HG03108 (cell line): ENCODE measurements around the gene CASTOR2.
"Not testable (repeated sequence)": the region's sequence is repeated elsewhere in the genome, so short reads cannot be mapped to it uniquely, and the experiment has no call there.

Source experiments
- ATAC-seq: cut with Tn5 transposase; IDR thresholded peaks from one replicate; pipeline ENCODE4 v1.9.1; 2021; ENCODE audit warnings: moderate library complexity; ENCODE audit not compliant: unreplicated experiment

CASTOR2 gene

DNA sequence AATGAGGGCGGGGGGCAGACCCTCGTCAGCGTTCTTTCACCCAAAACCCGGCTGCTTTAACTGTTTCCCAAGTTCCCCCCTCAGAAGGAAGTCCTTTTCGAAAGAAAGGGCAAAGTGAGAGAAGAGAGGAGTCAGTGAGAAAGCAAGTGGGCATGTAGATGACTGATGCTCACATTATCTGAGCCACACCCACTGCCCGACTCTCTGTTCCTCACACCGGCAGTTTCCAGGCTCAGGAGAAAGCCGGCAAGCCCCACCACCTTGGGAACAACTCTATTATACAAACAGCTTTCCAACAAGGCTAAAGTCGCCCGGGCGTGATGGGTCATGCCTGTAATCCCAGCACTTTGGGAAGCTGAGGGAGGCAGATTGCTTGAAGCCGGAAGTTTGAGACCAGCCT, 86.0 kb downstream of the CASTOR2 start:
- ATAC-seq = no peak

DNA sequence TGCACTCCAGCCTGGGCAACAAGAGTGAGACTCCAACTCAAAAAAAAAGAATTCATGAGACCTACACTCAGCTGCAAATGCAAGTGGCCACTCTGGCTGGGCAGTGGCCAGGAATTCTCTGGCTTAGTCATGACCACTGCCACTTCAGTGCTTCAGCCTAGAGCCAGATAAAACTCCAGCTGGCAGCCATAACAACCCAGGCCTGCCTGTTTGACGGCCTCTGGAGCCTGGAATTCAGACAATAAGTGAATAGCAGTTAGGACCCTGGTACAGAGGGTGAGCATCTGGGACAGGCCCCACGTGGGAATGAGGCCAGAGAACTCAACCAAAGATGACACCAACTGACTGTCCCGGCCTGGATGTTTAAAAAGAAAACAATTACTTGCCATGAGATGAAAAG, 90.2 kb downstream of the CASTOR2 start:
- ATAC-seq = no peak

DNA sequence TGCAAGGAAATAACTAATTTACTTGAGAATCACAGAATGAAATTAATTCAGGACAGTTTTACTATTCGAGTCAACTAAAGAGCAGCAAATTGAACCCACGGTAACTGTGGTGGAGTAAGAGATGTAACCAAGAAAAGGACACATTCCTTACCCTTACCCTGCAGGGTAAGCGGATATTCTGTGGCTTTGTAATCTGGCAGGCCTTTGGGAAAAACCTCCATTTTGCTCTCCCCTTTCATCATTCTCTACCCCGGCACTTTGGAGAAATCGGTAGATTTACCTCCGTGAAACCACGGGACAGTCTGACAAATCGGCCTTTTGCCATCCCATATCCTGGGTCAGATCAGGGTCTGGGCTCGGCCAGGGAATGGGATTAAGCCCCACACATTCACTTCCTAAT, 90.7 kb downstream of the CASTOR2 start:
- ATAC-seq = no peak

DNA sequence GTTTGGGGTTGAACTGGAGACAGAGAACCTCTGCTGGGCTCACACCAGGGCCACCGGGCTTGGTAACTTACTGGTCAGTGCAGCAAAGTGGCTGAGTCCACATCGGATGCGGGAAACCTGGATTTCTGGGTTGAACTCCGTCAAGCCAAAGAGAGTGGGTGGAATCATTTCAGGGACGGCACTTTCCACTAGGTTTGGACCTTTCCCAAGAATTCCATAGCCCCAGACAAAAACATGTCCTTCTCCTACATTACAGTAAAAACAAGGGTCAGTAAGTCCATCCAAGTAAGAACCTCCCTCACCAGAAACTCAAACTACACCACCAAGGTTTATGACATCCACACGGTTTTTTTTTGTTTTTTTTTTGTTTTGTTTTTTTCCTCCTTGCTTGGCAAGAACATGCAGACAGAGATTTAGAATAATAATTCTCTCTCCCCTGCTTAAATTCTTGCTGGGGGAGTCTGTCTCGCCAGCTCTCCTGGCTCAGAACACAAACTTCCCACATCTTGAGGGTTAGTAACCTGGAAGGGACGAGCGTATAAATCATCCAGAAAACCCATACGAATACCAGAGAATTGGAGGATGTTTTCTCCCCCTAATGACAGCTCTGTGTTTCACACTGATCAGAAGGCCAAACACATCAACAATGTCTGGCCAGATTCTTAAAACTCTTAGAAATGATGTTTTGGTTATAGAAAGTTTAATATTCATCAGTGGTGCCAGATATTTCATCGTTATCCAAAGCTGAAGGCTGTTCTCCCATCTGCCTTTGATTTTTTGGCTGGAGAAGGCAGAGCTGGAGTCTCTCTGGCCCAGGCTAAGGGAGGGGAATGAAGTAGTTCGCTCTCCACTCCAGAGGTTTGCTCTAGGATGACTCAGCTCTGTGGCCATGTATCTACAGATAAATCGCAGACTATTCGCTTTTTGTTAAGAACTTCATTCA, 91.6 kb downstream of the CASTOR2 start:
- ATAC-seq = no peak

DNA sequence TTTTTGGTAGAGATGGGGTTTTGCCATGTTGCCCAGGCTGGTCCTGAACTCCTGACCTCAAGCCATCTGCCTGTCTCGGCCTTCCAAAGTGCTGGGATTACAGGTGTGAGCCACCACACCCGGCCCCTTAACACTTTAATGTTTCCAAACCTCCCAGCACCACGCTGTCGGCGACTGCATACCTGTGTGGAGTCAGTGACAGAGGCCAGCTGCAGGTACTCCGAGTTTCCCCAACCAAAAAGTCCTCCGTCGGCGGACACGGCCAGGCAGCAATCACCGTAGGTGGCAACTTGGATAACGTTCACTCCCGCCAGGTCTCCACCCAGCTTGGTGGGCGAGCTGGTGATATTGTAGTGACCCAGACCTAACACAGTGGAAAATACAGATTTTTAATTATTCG, 93.9 kb downstream of the CASTOR2 start:
- no peak for ATAC-seq

DNA sequence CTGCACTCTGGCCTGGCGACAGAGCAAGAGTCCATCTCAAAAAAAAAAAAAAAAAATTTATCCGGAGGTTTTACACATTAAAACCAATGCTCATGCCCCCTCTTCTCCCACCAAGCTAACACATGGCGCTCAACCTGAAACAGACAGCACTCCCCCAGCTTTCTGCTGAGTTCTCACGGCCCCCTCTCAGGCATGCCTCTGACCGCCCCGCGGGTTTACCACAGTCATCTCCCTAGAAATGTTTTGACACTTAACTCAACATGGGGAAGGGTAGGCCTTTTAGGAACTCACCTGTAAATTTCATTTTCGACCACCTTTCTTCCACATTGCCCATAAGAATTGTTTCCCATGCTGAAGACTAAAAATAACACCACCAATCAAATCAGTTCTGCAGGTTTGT, 99.8 kb downstream of the CASTOR2 start:
- no peak for ATAC-seq

DNA sequence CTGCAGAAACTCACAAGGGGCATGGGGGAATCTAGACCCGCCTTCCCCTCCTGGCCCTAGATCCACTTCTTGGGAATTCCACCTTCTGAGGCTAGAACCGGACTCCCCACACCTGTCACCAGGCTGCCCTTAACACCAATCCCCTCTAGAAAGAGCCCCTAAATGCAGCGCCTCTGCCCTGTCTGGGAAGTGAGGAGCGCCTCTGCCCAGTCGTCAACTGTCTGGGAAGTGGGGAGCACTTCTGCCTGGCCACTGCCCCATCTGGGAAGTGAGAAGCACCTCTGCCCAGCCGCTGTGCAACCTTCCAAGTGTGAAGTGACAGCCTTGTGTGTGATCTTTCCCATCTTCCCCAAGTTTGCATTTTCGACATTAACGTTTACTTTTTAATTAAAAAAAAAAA, 100.3 kb downstream of the CASTOR2 start:
- no peak for ATAC-seq

DNA sequence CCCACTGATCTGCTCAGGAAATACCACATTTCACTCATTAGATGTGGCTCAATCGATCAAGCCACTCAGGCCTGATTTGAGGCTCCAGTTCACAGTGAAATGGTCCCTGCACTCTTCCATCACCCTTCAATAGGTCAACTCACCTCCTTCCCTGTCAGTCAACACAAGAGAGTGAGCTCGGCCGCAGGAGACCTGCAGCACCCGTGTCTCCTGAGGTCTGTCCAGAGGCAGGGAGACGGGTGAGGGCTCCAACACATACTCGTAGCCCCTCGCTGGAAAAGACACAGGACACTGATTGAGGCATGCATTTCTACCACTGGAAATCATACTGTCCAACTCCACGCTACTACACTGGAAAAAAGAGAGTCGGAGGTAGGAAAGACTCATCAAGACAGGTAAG, 102.0 kb downstream of the CASTOR2 start:
- no peak for ATAC-seq

DNA sequence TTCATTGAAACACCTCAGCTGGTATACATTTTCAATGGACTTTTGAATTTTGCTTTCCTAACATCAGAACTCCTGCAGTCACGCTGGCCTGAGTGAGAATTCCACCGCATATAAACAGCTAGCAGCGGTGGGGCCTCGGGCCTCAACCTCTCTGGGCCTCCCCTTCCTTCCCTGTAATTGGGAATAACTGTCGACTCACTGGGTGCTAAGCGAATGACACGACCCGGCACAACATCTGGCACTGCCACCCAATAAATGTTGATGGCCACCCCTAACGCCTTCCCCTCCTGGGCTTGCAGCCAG, 108.4 kb downstream of the CASTOR2 start:
- ATAC-seq = no peak

DNA sequence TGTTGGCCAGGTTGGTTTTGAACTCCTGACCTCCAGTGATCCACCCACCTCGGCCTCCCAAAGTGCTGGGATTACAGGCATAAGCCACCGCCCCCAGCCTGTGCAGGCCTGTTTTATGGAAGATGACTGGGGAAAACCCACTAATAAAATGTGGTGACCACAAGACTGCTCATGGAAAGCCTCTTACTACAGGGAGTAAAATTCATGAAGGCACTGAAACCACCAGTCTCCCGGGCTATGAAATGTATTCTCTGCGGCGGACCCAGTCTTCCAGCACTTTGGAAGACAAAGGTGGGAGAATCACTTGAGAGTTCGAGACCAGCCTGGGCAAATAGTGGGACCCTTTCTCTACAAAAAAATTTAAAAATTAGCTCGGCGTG, 109.7 kb downstream of the CASTOR2 start:
- not testable (repeated sequence) for ATAC-seq
